Mucosa of descending colon (tissue), 3 donors: Measurements from ENCODE around the gene CALML3. TPM values are rescaled to one million over a fixed set of nuclear protein-coding genes. Genes with fewer than 3 reads are reported as not detected.

Experiments
- ATAC-seq: fragments of 200-7000 bp; cut with Tn5 transposase; one replicate; pipeline ENCODE4 v1.9.1; 2020; ENCODE audit warnings: mild to moderate bottlenecking, moderate library complexity
- DNase-seq, 3 donors: peaks; one replicate each; pipeline ENCODE4 v3.0.0-alpha.2; 2020
- H3K36me3 ChIP-seq: fragments of 200-600 bp; one replicate; pipeline ENCODE4 v1.8.0; 2021; ENCODE audit warnings: low read depth, mild to moderate bottlenecking
- H3K4me1 ChIP-seq: fragments of 200-600 bp; one replicate; pipeline ENCODE4 v1.8.0; 2021; ENCODE audit warnings: low read depth, mild to moderate bottlenecking
- H3K4me3 ChIP-seq: fragments of 200-600 bp; one replicate; pipeline ENCODE4 v1.8.0; 2021; ENCODE audit warnings: mild to moderate bottlenecking
- H3K9me3 ChIP-seq: fragments of 200-600 bp; one replicate; pipeline ENCODE4 v1.8.0; 2021; ENCODE audit warnings: mild to moderate bottlenecking
- intact Hi-C, 2 donors: fragments of 100-400 bp; cut with DNase I in 1 of 2; cut with micrococcal nuclease in 1 of 2; formaldehyde crosslinking; loops; one replicate each; pipeline versions ENCODE4 v1.11.0 to v1.11.1; 2022; cut with DNase I, micrococcal nuclease
- total RNA-seq, 3 donors: library from RNA; stranded (reverse); fragmentation: NEBNext Ultra II Directional in 2 of 3; extraction: Animal tissue kit (Norgen Biotek cat#: 25700) in 2 of 3; gene quantifications; one replicate each; pipeline versions ENCODE4 v1.2.1 to v1.2.4, GENCODE V29; 2021 to 2023
- TF ChIP-seq, protein P1 (sequence below): fragments of 200-600 bp; IDR thresholded peaks from one replicate; pipeline ENCODE4 v1.8.0; 2022; ENCODE audit warnings: antibody characterized with exemption, mild to moderate bottlenecking
- donor health status: DM: no; HTN: no; CAD: no; lungs with moderate emphysema.
- donor health status: DM: no; HTN: no; CAD: no.
- donor health status: DM: no; HTN: yes; CAD: no.

Gene CALML3
- total RNA-seq, 3 donors from 2014 or later, result 0.09 to 0.17 TPM; not detected in 1

DNA sequence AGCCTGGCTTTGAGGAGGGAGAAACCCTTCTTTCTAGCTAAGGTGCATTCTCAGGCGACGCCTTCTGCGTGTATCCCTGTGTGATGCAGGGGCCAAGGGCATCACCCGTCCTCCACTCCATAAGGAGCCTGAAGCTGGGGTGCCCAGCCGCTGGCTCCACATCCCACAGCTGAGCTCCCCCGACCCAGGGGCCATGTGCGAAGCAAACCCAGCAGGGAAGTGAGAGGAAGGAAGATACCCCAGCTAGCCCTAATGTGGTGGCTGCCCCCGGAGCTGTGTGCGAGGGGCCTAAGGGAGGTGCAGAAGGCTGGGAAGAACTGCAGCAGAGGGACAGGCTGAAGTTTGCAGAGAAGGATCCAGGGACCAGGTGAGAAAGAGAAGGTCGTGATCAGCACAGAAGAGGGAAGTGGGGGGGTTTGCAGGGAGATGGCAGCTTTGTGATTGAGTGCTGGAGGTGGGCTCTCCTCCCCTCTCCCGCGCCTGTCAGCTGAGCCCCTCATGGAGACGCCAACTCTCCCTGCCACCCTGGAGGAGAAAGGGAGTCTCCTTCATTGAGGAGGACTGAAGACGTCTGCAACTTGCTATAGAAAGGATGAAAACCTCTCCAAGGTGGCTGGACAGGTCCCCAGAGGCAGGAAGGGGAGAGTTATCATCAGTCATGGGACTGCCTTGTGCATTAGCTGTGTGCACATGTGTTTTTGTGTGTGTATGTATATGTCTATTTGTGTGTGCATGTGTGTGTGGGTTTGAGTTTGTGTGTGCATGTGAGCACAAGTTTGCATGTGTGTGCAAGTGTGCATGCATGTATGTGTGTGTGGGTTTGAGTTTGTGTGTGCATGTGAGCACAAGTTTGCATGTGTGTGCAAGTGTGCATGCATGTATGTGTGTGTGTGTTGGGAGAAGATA is 21.9 kb upstream of the CALML3 start:
- no peaks in the 10 kb centered on the region for H3K36me3 ChIP-seq
- peak; percentile 6 for ATAC-seq
- H3K4me1 ChIP-seq, result peaks cover 6% of the 10 kb centered on the region
- H3K9me3 ChIP-seq, result no peaks in the 10 kb centered on the region
- intact Hi-C loops, result no loop called here
- DNase-seq, result peak in 1 of 3 donors; percentile 44
- TF ChIP-seq, protein P1, sequence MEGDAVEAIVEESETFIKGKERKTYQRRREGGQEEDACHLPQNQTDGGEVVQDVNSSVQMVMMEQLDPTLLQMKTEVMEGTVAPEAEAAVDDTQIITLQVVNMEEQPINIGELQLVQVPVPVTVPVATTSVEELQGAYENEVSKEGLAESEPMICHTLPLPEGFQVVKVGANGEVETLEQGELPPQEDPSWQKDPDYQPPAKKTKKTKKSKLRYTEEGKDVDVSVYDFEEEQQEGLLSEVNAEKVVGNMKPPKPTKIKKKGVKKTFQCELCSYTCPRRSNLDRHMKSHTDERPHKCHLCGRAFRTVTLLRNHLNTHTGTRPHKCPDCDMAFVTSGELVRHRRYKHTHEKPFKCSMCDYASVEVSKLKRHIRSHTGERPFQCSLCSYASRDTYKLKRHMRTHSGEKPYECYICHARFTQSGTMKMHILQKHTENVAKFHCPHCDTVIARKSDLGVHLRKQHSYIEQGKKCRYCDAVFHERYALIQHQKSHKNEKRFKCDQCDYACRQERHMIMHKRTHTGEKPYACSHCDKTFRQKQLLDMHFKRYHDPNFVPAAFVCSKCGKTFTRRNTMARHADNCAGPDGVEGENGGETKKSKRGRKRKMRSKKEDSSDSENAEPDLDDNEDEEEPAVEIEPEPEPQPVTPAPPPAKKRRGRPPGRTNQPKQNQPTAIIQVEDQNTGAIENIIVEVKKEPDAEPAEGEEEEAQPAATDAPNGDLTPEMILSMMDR, result no peak
- no peak overlapping the region for H3K4me3 ChIP-seq

DNA sequence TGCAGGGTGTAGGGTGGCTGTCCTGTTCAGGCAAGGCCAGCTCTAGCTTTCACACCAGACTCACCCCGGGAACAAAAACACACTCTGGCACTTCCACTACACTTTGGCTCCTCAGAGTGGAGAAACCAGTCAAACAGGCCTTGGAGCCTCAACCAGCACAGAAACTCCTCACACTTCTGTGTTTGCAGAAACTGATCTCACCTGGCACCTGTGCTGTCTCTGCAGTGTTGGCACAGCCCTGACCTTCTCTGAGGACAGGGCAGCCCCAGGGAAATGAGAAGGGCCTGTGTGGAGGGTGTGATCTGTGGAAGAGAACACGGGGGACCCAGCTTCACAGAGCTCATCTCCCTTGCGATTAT is 21.3 kb upstream of the CALML3 start:
- DNase-seq (peak; percentile 54 to 85 (median 59)), ATAC-seq (peak; percentile 90)
- Histone ChIP-seq H3K4me1 (peaks cover 6% of the 10 kb centered on the region), H3K36me3 (no peaks in the 10 kb centered on the region), H3K9me3 (no peaks in the 10 kb centered on the region), H3K4me3 (no peak overlapping the region)
- TF ChIP-seq, protein P1, result no peak
- intact Hi-C loops, result no loop called here

DNA sequence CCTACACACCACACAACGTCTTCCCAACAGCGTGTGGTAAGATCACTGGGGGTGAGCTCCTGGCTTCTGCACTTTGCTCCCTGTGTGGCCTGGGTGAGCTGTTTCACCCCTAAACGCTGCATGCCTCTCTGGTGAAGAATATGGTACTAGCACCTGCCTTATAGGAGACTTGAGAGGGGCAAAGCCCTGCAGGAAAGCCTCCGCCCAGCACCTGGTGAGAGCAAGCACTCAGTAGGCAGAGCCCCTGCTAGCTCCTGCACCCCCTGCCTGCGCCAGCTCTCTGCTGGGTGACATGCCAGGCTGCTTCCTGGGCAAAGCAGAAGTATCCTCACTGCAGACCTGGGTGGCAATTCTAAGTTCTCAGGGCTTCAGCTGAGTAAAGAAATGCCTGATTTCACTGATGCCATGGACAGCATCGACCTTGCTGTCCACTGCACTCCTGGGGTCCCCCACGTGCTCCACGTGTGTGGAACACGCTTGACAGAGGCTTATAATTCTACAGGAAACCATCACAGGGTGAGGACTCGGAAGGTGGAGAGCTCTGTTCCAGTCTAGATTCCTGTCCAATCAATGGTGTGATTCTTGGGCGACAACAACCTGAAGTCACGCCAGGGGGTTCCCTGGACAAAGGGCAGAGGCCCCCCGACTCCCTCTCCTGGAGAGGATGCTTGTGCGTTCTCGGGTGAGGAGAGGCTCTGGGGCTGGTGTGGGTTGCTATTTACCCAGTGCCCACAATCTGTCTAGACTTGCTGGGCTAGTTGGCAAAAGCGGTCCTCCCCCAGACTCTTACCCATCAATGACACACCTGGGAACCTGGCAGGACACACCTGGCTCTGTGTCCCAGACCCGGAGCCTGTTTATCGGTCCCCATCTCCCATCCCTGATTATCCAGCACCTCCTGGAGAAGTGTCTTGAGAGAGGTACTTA is 20.4 kb upstream of the CALML3 start:
- TF ChIP-seq, protein P1, result no peak
- Histone ChIP-seq H3K4me3 (no peak overlapping the region), H3K4me1 (peaks cover 6% of the 10 kb centered on the region), H3K36me3 (no peaks in the 10 kb centered on the region), H3K9me3 (no peaks in the 10 kb centered on the region)
- peak; percentile 56 for ATAC-seq
- intact Hi-C loops, result no loop called here
- DNase-seq, result peak in 1 of 3 donors; percentile 44

DNA sequence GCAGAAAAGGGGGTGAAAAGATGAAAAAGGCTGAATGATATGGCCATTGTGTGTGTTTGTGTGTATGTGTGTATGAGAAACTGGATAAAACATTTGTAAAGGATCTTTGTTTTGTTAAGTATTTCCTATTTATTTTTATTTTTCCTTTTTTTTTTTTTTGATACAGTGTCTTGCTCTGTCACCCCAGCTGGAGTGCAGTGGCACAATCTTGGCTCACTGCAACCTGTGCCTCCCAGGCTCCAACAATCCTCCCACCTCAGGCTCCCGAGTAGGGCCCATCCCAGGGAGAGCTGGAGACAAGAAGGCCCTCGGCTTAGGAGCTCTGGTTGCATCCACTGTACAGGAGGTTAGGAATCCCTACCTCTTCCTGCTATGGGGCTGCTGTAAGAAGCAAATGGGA is 18.5 kb upstream of the CALML3 start:
- DNase-seq (no peak), ATAC-seq (no peak)
- H3K36me3 ChIP-seq, result no peaks in the 10 kb centered on the region

More for the DNA sequence above, 18.5 kb upstream of the CALML3 start:
- H3K4me1 ChIP-seq, result peaks cover 6% of the 10 kb centered on the region
- intact Hi-C loops, result no loop called here
- no peak overlapping the region for H3K4me3 ChIP-seq
- no peaks in the 10 kb centered on the region for H3K9me3 ChIP-seq
- TF ChIP-seq, protein P1, result no peak
